Kidney epithelial cell (primary cell): ENCODE measurements around the gene POLR1C. TPM values are rescaled to one million over a fixed set of nuclear protein-coding genes. Genes with fewer than 3 reads are reported as not detected.
"Not testable (repeated sequence)": the region's sequence is repeated elsewhere in the genome, so short reads cannot be mapped to it uniquely, and the experiment has no call there.

Source experiments
- DNase-seq: peaks from one replicate; pipeline ENCODE4 v3.0.0-alpha.2; 2010; ENCODE audit warnings: low read depth
- H3K27me3 ChIP-seq: 2 replicates; pipeline ENCODE4 v1.6.0; 2011; ENCODE audit warnings: low read length; ENCODE audit not compliant: control insufficient read depth, insufficient read depth
- H3K36me3 ChIP-seq: 2 replicates; pipeline ENCODE4 v1.5.1; 2011; ENCODE audit warnings: low read length; ENCODE audit not compliant: control insufficient read depth, insufficient read depth
- H3K4me3 ChIP-seq: 2 replicates; pipeline ENCODE4 v1.5.1; 2011; ENCODE audit warnings: low read depth, mild to moderate bottlenecking, control low read depth, low read length
- CTCF ChIP-seq: IDR thresholded peaks from 2 replicates; pipeline ENCODE4 v1.5.1; 2011; ENCODE audit warnings: mild to moderate bottlenecking, moderate library complexity, low read length, control low read depth, inconsistent platforms; ENCODE audit not compliant: insufficient read depth, poor library complexity, severe bottlenecking
- total RNA-seq: library from RNA; depleted of rRNA; stranded (reverse); fragments of >200 nt; gene quantifications from 2 replicates; pipeline ENCODE4 v1.2.3, GENCODE V29; 2015

The POLR1C gene
- total RNA-seq, 1 donor from 2014 or later, result 46.8 TPM

DNA sequence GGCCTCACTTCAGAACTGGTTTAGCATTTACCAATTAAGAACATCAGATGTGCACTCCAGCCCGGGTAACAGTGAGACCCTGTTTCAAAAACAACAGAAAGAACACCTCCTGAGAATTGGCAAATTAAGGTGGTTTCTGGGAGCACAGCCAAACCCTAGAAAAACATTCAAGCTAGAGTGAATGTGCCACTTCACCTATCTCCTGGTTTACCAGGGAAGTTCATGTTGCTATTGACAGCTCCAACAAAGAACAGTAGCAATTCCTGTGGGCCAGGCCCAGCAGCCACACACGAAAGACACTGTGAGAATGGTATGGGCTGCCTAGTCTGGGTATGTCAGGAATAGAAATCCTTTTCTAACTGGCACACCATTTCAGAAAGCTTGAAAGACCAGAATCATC lies 4.9 kb downstream of the POLR1C start:
- Histone ChIP-seq H3K4me3 (no peak overlapping the region), H3K27me3 (no peaks in the 10 kb centered on the region), H3K36me3 (peaks cover 4% of the 10 kb centered on the region)
- no peak for DNase-seq
- no peak for TF ChIP-seq CTCF

DNA sequence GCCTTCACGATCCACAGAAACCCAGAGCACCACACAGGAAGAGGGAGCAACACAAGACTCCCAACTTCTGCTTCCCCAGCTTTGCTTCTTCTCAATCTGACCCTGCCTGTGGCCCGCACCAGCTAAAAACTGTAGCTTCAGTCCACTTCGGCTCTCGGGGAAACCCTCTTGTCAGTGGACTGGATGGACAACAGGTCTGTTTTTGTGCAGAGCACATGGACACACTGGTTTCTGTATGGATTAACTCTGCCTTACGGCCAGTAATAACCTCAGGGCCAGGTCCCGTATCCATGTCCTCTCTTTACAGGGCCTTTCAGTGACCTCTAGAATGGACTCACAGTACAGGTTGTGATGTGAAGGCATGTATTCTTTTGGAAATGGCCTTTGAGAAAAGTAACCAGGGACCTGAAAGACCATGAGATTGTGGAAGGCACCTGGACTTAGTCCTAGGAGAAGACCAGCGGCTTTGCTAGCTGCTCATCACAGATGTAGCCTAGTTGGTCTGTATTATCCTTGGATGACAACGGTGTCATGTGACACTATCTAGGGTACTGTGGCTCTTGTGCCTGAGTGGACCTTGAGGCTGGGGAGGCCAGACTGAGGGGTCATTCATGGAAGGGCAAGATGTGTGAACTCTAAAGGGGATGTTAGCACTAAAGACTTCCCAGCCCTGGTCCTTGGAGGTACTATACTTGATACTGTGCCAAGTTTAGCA lies 5.8 kb downstream of the POLR1C start:
- no peak for DNase-seq
- Histone ChIP-seq H3K27me3 (no peaks in the 10 kb centered on the region), H3K36me3 (peaks cover 4% of the 10 kb centered on the region), H3K4me3 (no peak overlapping the region)
- TF ChIP-seq CTCF, result no peak

DNA sequence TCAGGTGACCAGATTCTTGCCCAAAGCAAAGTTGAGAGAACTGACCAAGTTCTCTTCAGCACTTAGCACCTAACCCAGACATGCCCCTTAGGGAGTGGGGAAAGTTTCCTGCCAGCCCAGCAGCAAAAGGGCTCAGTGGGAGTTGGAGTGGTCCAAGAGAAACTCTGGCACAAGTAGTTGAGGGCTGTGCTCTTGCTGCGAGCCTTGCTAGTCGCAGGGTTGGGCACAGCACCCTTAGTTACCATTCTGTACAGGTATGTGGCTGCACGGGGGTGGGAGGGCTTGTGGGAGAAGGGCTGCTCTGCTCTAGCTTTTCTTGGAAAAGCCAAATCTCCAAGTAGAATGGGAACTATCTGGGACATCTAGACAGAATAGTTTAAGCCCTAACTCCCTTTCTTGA lies 6.4 kb downstream of the POLR1C start:
- TF ChIP-seq CTCF, result no peak
- Histone ChIP-seq H3K27me3 (no peaks in the 10 kb centered on the region), H3K36me3 (peaks cover 4% of the 10 kb centered on the region), H3K4me3 (no peak overlapping the region)
- DNase-seq, result no peak

- H3K4me3 ChIP-seq, result no peak overlapping the region
- TF ChIP-seq CTCF, result no peak
- no peak for DNase-seq
- no peaks in the 10 kb centered on the region for H3K27me3 ChIP-seq
- H3K36me3 ChIP-seq, result peaks cover 4% of the 10 kb centered on the region
Measured at GRCh38 chr6:43524483-43524961, 7.6 kb downstream of the POLR1C start.

- peaks cover 3% of the 10 kb centered on the region for H3K36me3 ChIP-seq
- no peak for TF ChIP-seq CTCF
- DNase-seq, result no peak
- H3K27me3 ChIP-seq, result no peaks in the 10 kb centered on the region
- no peak overlapping the region for H3K4me3 ChIP-seq
Measured at GRCh38 chr6:43532201-43532600, 15.3 kb downstream of the POLR1C start.

- H3K4me3 ChIP-seq, H3K27me3 ChIP-seq, DNase-seq, H3K36me3 ChIP-seq: not testable (repeated sequence)
Measured at GRCh38 chr6:43538986-43539385, 22.1 kb downstream of the POLR1C start.

- H3K4me3 ChIP-seq, DNase-seq, H3K36me3 ChIP-seq, H3K27me3 ChIP-seq: not testable (repeated sequence)
Measured at GRCh38 chr6:43539409-43539808, 22.5 kb downstream of the POLR1C start.
